ENCODE data around the gene MCTP2. TPM values are rescaled to one million over a fixed set of nuclear protein-coding genes. Genes with fewer than 3 reads are reported as not detected.

MCTP2 gene
- total and polyA plus RNA-seq, 2 of the 8 experiments (the other 6 are each of a cell fraction or from before 2014, with no cell fraction given): 3.4 to 4.5 TPM

DNA sequence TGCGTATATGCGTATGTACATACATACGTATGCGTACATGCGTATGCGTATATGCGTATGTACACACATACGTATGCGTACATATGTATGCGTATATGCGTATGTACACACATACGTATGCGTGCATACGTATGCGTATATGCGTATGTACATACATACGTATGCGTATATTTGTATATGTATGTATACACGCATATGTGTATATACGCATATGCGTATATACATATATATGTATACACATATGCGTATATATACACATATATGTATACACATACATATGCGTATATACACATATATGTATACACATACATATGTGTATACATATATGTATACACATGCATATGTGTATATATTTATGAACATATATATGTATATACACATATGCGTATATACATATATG lies 12.1 kb downstream of the MCTP2 start (continued):
- TF ChIP-seq BCL11A (IDR thresholded peaks at IDR 0.05; ENCODE audit: low read depth in 2 of 2, low read length in 2 of 2): no peak
- TF ChIP-seq KDM5A (IDR thresholded peaks at IDR 0.05; ENCODE audit: low read length): no peak
- no peak for TF ChIP-seq MAFK (IDR thresholded peaks at IDR 0.05; ENCODE audit: low read depth, low read length)
- TF ChIP-seq BRCA1 (IDR thresholded peaks at IDR 0.05; ENCODE audit: low read depth, low read length): no peak
- no peak for TF ChIP-seq RXRA (IDR thresholded peaks at IDR 0.05; ENCODE audit: insufficient read depth, low read depth, low read length)
- TF ChIP-seq, protein P1, sequence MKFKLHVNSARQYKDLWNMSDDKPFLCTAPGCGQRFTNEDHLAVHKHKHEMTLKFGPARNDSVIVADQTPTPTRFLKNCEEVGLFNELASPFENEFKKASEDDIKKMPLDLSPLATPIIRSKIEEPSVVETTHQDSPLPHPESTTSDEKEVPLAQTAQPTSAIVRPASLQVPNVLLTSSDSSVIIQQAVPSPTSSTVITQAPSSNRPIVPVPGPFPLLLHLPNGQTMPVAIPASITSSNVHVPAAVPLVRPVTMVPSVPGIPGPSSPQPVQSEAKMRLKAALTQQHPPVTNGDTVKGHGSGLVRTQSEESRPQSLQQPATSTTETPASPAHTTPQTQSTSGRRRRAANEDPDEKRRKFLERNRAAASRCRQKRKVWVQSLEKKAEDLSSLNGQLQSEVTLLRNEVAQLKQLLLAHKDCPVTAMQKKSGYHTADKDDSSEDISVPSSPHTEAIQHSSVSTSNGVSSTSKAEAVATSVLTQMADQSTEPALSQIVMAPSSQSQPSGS (IDR thresholded peaks at IDR 0.05; ENCODE audit: low read length): no peak
